ENCODE results near the gene TRIM31. TPM values are rescaled to one million over a fixed set of nuclear protein-coding genes. Genes with fewer than 3 reads are reported as not detected.

The TRIM31 gene
- total and polyA plus RNA-seq, 4 donors = 0.16 to 1.3 (median 0.48) TPM

- peak overlapping the region; percentile 84 to 85 for H3K9ac ChIP-seq (ENCODE audit: low read depth in 1 of 2, low read length in 2 of 2)
- H3K27ac ChIP-seq (ENCODE audit: low read depth in 1 of 2, low read length in 2 of 2) = peak overlapping the region; percentile 87 to 90
- DNase-seq (ENCODE audit: low spot score) = no peak
- H3K36me3 ChIP-seq (ENCODE audit: control insufficient read depth in 4 of 4, insufficient read depth in 3 of 4, low read depth in 1 of 4, low read length in 3 of 4) = peaks cover 0 to 16% (median 9%) of the 10 kb centered on the region in 4 donors
- no peaks in the 10 kb centered on the region for H3K9me3 ChIP-seq (ENCODE audit: control insufficient read depth in 4 of 4, low read length in 3 of 4)
- H3K4me3 ChIP-seq (ENCODE audit: low read depth in 1 of 3, low read length in 3 of 3) = peak overlapping the region; percentile 62 to 91 (median 83)
- H3K27me3 ChIP-seq (ENCODE audit: control insufficient read depth in 4 of 4, insufficient read depth in 4 of 4, low read length in 3 of 4) = no peaks in the 10 kb centered on the region
- TF ChIP-seq NR2F2 (IDR thresholded peaks at IDR 0.05) (no peak), MAX (IDR thresholded peaks at IDR 0.05) (no peak), CTCF (IDR thresholded peaks at IDR 0.05; ENCODE audit: low read depth, low read length, missing input control) (no peak), FOXA1 (IDR thresholded peaks at IDR 0.05) (no peak), EGR1 (IDR thresholded peaks at IDR 0.05; ENCODE audit: low read depth in 2 of 2) (no peak), TAF1 (conservative IDR thresholded peaks at IDR 0.05) (no peak), ZBTB33 (IDR thresholded peaks at IDR 0.05) (no peak), RAD21 (IDR thresholded peaks at IDR 0.05) (no peak), REST (IDR thresholded peaks at IDR 0.05) (no peak), ATF3 (IDR thresholded peaks at IDR 0.05) (no peak), RXRA (IDR thresholded peaks at IDR 0.05) (no peak), JUND (IDR thresholded peaks at IDR 0.05) (no peak), GABPA (IDR thresholded peaks at IDR 0.05 in 1 of 2, conservative IDR thresholded peaks at IDR 0.05 in 1 of 2) (no peak), HNF4G (IDR thresholded peaks at IDR 0.05) (no peak), FOXA2 (IDR thresholded peaks at IDR 0.05) (no peak), HNF4A (conservative IDR thresholded peaks at IDR 0.05) (no peak)
- peaks cover 4 to 38% (median 28%) of the 10 kb centered on the region in 4 donors for H3K4me1 ChIP-seq (ENCODE audit: control insufficient read depth in 4 of 4, insufficient read depth in 4 of 4, low read length in 3 of 4)
- WGBS = 20% methylated on average over 4 of the region's 4 CpGs
Observed at GRCh38 chr6:30066082-30066481, 46.8 kb downstream of the TRIM31 start.

GRCh38 chr6:30063315-30063714 lies 49.6 kb downstream of the TRIM31 start:
- no peak for DNase-seq (ENCODE audit: low spot score)
- no peak for TF ChIP-seq FOXA1 (IDR thresholded peaks at IDR 0.05)
- TF ChIP-seq CTCF (IDR thresholded peaks at IDR 0.05; ENCODE audit: low read depth, low read length, missing input control) = no peak
- TF ChIP-seq RXRA (IDR thresholded peaks at IDR 0.05) = no peak
- no peak for TF ChIP-seq HNF4A (conservative IDR thresholded peaks at IDR 0.05)
- TF ChIP-seq REST (IDR thresholded peaks at IDR 0.05) = no peak
- TF ChIP-seq HNF4G (IDR thresholded peaks at IDR 0.05) = no peak
- TF ChIP-seq SP1 (IDR thresholded peaks at IDR 0.05) = no peak

More at GRCh38 chr6:30063315-30063714, 49.6 kb downstream of the TRIM31 start:
- 69% methylated on average over 2 of the region's 2 CpGs for whole genome bisulfite sequencing
- H3K27me3 ChIP-seq (ENCODE audit: control insufficient read depth in 4 of 4, insufficient read depth in 4 of 4, low read length in 3 of 4) = no peaks in the 10 kb centered on the region
- peaks cover 4 to 50% (median 37%) of the 10 kb centered on the region in 4 donors for H3K4me1 ChIP-seq (ENCODE audit: control insufficient read depth in 4 of 4, insufficient read depth in 4 of 4, low read length in 3 of 4)
- peaks cover 0 to 3% (median under 1%) of the 10 kb centered on the region in 4 donors for H3K36me3 ChIP-seq (ENCODE audit: control insufficient read depth in 4 of 4, insufficient read depth in 3 of 4, low read depth in 1 of 4, low read length in 3 of 4)
- no peaks in the 10 kb centered on the region for H3K9me3 ChIP-seq (ENCODE audit: control insufficient read depth in 4 of 4, low read length in 3 of 4)
- H3K27ac ChIP-seq (ENCODE audit: low read depth in 1 of 2, low read length in 2 of 2) = no peak overlapping the region
- no peak overlapping the region for H3K4me3 ChIP-seq (ENCODE audit: low read depth in 1 of 3, low read length in 3 of 3)
- no peak overlapping the region for H3K9ac ChIP-seq (ENCODE audit: low read depth in 1 of 2, low read length in 2 of 2)
